ENCODE data around the gene TST.

TST gene

DNA sequence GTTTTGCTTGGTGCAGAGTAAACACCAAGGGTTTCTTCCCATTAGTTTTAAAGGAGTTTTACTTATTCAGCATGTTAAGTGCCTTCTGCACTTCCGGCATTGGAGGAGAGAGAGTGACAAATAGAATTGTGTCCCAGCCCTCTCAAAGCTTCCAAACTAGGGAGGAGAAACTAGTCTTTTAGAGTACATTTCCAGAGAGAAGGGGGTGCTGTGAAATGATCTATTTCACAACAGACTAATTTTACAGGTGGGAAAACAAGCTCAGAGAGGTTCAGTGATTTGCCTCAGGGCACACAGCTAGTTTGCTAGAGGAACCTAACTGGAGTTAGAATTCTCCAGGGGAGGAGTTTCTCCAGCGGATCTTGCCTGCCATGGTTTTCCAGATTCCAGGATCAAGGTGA lies 12.9 kb upstream of the TST start:
- DNase-seq (ENCODE audit: low spot score), result no peak

DNA sequence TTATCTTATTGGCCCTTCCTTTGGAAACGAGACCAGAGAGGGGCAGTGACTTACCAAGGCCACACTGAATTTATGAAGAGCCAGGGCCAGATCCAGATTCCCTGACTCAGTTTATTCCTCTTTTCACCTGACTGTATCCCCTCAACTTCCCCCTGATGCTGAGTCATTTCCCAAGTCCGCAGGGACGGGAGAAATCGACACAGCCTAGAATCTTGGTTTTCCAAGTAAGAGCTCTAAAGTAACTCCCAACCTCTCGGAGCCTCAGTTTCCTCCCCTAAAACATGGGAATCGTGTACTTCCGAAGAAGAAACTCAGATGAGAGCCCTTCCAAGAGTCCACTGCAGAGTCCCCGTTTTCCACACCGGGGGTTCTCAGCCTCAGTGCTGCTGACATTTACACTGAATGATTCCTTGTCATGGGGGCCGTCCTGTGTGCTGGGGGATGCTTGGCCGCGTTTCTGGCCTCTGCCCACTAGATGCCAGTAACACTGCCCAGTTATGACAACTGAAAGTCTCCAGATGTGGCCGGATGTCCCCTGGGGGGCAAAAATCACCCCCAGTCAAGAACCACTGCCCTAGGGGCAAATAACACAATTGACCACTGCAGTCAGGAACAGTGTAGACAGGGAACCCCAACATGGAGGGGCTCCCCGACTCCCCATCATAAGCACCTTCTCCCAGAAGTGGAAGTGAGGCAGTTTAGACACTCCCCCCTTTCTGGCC lies 11.5 kb upstream of the TST start:
- no peak for DNase-seq (ENCODE audit: low spot score)

DNA sequence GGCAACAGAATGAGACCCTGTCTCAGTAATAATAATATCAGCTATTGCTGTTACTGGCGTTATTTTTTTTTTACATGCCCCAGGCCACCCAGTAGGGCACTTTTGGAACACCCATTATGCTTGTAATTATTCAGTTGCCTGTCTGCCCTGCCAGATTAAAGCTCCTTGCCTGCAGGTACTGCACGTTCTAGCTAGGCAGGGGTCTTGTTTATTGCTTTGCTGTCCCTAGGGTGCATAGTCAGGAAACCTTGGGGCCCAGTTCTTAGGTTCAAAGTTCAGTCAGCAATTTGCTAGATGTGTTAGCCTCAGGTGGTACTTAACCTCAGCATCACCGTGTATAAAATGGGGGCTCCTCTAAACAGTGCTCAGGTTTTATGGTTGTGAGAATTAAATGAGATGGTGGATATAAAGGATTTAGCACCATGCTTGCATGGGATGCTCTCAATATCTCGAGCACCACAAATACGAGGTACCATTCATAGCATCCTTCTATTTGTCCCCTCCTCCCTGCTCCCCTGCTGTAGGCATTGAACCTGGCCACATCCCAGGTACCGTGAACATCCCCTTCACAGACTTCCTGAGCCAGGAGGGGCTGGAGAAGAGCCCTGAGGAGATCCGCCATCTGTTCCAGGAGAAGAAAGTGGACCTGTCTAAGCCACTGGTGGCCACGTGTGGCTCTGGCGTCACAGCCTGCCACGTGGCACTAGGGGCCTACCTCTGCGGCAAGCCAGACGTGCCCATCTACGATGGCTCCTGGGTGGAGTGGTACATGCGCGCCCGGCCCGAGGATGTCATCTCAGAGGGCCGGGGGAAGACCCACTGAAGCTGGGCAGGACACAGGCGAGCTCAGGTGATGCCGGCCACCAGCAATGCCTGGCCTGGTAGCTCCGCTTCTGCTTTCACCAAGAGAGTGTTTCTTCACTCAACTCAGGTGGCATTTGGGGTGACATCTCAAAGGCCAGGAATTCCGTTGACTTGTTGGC lies 9.7 kb upstream of the TST start:
- DNase-seq (ENCODE audit: low spot score), result no peak

DNA sequence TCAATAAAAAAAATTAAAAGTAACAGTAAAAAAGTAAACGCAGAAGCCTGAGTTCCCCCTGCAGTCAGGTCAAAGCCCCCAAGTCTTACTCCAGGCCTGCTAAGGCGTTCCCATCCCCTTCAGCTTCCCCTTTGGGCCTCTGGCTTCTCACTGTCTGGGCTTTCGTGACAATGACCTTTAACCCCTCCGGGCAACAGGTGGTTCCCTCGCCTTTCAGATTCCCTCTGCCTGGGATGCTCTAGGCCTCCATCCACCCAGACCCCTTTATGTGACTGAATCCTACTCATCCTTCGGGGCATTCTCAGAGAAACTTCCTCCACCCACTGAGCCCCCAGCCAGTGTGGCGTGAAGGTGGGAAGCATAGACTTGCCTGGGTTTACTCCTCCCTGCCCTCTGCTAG lies 8.3 kb upstream of the TST start:
- no peak for DNase-seq (ENCODE audit: low spot score)

DNA sequence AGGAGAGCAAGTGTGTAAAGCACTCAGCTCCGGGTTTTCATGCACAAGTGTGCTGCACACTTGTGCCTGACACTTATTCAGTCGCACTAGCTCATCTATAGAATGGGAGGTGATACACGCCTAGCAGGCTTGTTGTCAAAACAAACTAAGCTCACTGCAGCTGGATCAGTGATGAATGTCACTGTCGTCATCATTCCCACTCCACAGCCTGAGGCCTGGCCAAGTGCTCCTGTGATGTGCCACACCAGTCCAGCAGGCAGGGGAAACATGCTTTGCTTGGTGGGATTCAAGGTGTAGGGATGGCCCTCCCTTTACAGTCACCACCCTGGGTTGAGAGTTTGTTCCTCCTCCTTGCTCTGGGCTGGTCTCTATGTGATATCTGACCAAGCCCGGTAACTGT lies 7.1 kb upstream of the TST start:
- DNase-seq (ENCODE audit: low spot score), result no peak

DNA sequence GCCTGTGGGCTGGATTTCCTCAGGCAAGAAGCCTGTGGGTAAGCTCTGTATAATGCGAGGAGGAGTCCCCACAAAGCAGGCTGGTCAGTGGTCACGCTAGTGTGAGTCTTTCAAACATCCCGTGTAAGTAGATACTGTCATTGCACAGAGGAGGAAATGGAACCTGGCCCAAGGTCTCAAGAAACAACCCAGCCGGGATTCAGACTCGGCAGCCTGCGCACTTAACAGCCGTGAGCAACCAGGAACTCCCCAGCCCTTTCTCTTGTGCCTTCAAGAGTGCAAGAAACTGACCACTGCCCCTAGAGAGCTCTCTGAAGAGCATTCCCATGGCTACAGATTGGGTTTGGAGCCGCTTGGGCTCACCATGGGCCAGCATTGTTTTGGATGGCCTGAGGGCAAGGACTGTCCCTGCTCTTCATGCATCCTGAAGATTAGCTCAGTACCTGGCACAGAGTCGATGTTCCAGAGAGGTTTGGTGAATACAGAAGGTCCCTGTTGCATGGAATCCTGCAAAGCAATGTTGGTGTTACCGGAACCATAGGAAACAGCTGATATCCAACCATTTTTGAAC lies 6.3 kb upstream of the TST start:
- no peak for DNase-seq (ENCODE audit: low spot score)

DNA sequence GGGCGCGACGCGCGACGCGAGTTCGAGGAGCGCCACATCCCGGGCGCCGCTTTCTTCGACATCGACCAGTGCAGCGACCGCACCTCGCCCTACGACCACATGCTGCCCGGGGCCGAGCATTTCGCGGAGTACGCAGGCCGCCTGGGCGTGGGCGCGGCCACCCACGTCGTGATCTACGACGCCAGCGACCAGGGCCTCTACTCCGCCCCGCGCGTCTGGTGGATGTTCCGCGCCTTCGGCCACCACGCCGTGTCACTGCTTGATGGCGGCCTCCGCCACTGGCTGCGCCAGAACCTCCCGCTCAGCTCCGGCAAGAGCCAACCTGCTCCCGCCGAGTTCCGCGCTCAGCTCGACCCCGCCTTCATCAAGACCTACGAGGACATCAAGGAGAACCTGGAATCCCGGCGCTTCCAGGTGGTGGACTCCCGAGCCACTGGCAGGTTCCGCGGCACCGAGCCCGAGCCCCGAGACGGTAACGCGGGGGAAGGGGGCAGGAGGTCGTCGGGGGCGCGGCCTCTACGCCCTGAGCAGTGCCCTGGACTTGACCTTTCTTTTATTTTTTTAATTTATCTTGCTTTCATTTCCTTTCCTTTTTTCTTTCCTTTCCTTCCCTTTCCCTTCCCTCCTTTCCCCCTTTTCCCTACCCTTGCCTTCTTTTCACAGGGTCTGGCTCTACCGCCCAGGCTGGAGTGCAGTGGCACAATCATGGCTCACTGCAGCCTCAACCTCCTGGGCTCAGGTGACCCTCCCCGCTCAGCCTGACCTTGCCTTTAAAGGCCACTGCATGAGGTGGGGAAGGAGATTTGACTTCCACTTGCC lies 5.3 kb upstream of the TST start:
- DNase-seq (ENCODE audit: low spot score), result no peak

DNA sequence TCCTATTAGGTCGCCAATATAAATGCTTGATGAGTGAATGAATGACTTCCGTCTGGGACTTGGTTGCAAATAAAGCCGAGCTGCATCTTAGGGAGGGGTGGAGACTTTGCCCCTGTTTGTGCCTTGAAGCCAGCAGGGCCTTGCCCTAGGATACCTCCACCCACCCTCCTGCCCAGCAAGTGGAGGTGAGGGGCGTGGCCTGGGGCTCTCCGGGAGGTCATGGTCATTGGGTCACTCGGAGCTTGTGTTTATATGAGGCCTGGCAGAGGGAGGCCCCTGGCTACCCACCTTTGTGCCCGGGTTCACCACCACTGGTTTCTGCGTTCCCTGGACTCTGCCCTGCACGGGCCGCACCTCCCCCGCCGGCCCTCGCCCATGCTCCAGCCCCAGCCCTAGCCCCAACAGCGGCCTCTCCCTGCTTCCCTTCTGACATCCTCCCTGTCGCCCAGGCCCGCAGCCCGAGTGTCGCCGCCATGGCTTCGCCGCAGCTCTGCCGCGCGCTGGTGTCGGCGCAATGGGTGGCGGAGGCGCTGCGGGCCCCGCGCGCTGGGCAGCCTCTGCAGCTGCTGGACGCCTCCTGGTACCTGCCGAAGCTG lies 4.6 kb upstream of the TST start:
- DNase-seq (ENCODE audit: low spot score), result no peak

DNA sequence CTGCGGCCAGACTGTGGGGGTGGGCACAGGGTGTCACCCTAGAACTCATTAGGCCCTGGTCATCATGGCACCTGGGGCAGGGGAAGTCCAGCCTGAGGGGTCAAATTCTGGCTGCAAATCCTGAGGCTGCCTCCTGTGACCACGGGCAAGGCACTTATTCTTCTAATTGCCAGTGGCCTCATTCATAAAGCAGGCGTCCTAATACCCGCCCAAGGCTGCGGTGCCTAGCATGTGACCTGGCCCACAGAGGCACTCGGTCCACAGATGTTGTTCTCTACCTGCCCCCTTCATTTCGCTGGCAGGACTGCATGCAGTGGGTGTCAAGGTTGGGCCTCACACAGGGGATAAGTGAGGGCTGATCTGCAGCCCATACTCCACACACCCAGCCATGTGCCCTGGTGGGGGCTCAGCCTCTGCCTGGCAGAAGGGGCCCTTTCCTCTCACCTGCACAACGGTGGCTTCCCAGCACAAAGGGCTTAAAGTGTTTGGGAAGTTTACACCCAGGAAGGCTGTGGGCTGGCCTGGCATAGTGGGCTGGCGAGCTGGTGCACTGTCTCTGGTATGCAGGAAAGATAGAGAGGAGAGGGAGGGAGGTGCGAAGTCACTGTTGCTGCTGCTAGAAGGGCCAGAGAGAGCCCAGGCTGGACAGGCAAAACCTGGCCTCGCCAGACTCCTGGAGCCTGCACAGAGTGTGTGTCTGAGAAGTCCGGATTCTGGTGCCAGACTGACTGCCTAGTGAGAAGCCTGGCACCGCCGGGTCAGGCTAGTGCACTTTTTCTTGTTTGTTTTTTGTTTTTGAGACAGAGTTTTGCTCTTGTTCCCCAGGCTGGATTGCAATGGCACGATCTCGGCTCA lies 3.5 kb upstream of the TST start:
- DNase-seq (ENCODE audit: low spot score), result no peak

DNA sequence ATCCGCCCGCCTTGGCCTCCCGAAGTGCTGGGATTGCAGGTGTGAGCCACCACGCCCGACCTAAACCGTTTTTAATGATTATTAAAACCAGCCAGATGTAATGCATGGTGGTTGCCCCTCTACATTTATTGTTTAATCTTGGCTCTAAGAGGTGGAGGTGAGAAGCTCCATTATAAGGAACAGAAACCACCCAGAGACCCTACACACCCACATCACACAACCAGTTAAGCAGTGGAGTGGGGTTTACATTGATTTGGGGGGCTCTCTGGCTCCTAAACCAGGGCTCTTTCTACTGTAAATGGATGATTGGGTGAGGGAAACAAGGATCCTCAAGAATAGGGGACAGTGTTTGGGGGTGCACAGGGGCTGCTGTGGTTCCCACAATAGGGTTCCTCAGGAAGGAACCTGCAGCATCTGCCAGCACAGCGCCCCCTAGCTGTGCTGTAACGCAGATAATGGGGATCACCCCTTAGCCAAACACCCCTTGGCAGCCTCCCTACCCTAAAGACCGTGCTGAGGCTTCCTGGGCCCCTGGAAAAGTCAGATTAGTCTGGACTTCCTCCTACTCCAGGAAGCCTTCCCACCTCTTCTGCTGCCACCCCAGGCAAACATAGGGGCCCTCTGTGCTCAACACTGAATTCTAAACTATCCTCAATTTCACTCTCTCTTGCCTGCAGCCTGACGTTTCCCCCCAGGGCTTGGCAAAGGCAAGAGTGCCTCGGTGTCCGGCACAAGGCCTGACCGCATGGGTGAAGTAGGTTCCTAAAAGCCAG lies 2.6 kb upstream of the TST start:
- peak; percentile 23 for DNase-seq (ENCODE audit: low spot score)

DNA sequence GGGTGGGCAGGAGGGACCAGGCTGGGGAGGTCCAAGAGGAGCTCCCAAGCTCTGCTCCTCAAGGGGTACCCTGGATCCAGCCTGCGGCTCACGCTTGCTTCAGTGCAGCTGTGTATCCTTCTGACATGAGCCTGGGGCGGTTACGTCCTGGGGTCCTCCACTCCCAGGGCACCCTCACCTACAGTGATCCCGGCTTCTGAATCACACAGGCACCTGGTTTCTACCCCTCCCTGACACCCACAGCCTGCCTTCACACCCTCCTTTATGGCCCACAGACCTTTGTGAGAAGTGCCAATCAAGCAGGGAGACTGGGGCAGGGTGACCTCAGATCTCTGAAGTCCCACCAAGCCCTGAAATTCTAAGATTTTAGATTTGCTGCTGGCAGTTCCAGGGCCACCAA lies 1.8 kb upstream of the TST start:
- no peak for DNase-seq (ENCODE audit: low spot score)

DNA sequence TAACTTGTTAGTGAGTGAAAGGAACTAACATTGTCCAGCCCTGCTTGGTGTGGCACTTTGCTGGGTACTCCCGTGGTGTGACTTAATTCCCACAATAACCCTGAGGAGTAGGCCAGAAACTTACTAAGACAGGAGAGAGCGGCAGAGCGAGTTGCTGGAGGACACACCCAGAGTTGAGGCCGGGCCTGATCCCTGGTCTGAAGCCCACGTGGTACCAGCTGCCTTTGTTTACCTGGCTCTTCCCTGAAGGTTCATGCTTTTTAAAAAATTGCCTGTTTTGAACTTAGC lies 889 bp upstream of the TST start:
- no peak for DNase-seq (ENCODE audit: low spot score)

DNA sequence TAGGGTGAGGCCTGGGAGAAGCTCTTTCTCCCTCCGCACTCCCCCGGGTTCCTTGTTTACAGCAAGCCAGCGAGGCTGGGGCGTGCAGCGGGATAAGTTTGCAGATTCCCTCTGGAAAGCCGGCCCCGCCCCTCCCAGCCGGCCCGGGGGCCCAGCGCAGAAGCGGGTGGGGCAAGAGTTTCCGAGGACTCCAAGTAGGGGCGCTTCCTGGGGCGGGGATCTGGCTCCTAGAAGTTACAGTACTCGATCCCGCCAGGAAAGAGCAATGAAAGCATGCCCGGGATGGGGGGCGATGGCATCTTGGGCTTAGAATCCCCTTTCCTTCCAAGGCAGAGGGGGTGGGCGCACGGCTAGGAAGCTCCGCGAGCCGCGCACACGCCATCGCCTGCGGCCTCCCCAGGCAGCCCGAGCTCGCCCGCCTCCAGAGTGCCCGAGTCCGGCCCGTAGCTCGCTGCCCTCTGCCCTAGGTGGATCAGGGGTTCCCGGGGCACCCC lies 385 bp downstream of the TST start:
- no peak for DNase-seq (ENCODE audit: low spot score)

DNA sequence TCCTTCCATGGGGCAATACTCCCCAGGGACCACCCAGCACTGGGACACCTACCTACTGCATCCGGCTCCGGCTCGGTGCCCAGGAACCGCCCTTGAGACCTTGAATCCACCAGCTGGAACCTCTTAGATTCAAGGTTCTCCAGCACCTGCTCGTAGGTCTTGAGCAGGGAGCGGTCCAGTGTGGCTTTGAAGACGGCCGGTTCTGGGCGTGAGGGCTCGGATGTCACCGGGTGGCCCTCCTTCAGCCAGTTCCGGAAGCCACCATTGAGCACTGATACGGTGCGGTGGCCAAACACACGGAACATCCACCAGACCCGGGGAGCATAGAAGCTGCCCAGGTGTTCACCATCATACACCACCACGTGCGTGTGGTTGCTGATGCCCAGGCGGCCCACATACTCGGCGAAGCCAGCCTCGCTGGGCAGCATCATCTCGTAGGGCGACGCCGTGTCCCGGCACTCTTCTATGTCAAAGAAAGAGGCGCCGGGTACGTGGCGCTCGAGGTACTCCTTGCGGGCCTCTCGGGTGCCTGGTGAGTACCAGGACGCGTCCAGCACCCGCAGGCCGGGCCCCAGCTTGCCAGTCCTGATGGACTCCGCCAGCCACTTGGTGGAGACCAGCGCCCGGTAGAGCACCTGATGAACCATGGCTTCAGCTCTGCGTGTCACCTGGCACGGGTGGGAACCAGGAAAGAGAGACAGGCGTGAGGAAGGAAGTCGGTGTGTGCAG lies 997 bp downstream of the TST start:
- no peak for DNase-seq (ENCODE audit: low spot score)

DNA sequence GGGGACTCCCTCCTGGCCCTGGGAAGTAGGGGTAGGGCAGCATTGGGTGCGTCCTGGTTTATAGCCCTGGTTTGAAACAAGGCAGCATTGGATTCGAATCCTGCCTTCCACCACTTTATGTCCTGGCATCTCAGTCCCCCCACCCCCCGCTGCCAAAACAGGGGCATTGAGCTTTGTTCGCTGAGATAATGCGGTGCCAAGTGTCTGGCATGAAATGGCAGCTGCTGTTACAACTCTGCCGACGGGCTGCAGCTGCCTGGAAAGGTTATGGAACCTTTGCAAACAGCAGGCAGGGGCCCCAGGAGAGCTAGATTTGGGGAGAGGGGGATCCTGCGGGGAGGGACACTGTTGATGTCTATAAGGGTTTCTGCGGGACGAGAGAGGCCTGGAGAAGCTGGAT lies 1.9 kb downstream of the TST start:
- DNase-seq (ENCODE audit: low spot score), result no peak

DNA sequence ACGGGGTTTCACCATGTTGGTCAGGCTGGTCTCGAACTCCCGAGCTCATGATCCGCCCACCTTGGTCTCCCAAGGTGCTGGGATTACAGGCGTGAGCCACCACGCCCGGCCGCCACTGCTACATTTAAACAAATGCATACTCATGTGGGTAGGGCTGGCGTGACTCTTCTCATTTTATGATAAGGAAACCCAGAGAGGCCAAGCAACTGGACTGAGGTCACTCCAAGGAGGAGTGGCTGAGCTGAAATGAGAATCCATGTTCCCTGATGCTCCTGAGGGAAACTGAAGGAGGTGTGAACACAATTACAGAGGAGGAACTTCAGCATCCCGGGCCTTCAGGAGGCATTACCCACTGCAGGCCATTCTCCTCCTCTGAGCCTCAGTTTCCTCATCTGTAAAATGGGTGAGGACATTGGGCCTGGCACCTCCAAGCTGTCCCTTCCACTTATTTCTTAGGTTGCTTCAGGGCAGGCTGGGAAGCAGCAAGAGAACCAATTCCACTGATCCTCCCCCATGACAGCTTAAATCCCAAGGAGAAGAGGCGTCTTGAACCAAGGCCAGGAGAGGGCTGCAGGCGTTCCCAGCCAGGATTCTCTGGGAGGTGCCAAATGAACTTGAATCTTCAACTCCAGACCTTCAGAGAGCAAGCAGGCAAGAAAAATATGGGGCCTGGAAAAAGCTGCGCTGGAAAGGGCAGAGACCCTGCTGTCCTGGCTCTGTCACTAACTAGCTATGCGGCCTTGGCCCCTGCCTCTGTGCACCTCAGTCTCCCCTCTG lies 2.9 kb downstream of the TST start:
- DNase-seq (ENCODE audit: low spot score), result no peak

DNA sequence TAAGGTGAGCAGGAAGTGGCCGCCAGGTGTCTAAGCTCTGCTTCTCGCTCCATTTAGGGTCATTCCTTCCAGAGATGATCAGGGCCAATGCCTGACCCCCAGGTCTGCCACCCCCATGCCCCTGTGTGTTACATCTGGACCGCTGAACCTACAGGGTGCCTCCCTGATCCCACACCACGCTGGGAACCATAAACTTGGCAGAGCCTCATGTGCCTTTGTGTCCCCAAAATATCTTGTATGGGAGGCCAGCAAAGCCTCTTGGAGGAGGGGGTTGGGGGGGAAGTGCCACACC lies 3.7 kb downstream of the TST start:
- DNase-seq (ENCODE audit: low spot score), result no peak

DNA sequence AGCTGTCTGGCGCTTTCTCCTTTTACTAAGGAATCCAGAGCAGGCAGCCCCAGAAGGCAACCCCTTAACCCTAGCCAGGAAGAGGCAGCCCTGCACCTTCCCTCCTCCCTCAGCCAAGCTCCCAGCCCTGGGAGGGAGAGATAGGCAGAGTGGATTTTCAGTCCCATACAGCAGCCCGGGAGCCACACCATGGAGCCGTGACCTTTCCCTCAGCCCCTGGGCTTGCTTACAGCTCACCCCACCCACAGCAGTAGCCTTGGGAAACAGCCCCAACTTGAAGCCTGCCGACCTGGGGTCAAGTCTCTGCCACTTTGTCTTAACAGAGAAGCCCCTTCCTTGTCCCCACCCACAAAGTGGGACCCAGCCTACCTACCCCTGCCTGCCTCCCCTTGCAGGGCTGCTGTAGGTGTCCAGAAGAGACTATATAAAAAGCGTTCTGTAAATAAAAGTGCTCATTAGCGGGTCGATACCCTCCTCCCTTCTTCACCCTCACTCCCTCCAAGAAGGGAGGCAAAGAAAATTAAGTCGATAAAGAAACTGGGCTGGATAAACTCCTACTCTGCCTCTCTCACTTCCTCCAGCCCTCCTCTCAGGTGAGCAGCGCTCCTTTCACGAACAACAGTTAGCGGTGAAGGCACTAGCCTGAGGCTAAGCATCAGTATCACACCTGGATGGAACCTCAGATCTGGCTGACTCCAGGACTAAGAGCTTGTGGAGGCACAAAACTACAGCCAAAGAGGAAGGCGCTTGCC lies 4.2 kb downstream of the TST start:
- no peak for DNase-seq (ENCODE audit: low spot score)
